ENCODE data around the gene SELENOK.

DNA sequence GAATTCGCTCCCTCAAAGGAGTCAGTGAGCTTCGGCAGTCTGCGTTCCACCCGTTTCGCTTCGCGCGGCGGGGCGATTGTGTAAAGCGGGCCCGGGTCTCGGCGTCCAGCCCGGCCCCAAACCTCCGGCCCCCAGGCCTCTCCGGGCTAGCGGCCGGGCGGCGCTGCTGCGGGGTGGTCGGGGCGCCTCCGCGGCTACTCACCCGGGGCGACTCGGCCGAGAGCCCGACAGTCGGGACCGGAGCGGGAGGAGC, 45.9 kb downstream of the SELENOK start:
- TF ChIP-seq POLR2A (IDR thresholded peaks at IDR 0.05) (no peak), EP300 (IDR thresholded peaks at IDR 0.05) (no peak)
- TF ChIP-seq, protein P1, sequence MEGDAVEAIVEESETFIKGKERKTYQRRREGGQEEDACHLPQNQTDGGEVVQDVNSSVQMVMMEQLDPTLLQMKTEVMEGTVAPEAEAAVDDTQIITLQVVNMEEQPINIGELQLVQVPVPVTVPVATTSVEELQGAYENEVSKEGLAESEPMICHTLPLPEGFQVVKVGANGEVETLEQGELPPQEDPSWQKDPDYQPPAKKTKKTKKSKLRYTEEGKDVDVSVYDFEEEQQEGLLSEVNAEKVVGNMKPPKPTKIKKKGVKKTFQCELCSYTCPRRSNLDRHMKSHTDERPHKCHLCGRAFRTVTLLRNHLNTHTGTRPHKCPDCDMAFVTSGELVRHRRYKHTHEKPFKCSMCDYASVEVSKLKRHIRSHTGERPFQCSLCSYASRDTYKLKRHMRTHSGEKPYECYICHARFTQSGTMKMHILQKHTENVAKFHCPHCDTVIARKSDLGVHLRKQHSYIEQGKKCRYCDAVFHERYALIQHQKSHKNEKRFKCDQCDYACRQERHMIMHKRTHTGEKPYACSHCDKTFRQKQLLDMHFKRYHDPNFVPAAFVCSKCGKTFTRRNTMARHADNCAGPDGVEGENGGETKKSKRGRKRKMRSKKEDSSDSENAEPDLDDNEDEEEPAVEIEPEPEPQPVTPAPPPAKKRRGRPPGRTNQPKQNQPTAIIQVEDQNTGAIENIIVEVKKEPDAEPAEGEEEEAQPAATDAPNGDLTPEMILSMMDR (IDR thresholded peaks at IDR 0.05) = no peak

All from tibial nerve (tissue), 4 donors.